ENCODE data around the gene CD9.

Gene CD9

GRCh38 chr12:6241495-6241894 lies 41.3 kb downstream of the CD9 start:
- no peak for DNase-seq
- Mint-ChIP-seq H3K4me3 (no peak overlapping the region), H3K36me3 (no peaks in the 10 kb centered on the region), H3K27ac (no peak overlapping the region), H3K9me3 (no peaks in the 10 kb centered on the region), H3K4me1 (no peaks in the 10 kb centered on the region), H3K27me3 (peaks cover 22% of the 10 kb centered on the region)
- CTCF ChIA-PET = interaction anchor here (0.9 kb wide), 1 partner anchor 37 kb away, joined by 3 read pairs; no protein-coding TSS in a partner anchor

- Mint-ChIP-seq H3K27me3 (peaks cover 20% of the 10 kb centered on the region), H3K4me3 (no peak overlapping the region), H3K36me3 (no peaks in the 10 kb centered on the region), H3K27ac (no peak overlapping the region), H3K9me3 (no peaks in the 10 kb centered on the region), H3K4me1 (no peaks in the 10 kb centered on the region)
- CTCF ChIA-PET = no interaction called here
- no peak for DNase-seq
Measured at GRCh38 chr12:6249580-6249979, 49.4 kb downstream of the CD9 start.

DNA sequence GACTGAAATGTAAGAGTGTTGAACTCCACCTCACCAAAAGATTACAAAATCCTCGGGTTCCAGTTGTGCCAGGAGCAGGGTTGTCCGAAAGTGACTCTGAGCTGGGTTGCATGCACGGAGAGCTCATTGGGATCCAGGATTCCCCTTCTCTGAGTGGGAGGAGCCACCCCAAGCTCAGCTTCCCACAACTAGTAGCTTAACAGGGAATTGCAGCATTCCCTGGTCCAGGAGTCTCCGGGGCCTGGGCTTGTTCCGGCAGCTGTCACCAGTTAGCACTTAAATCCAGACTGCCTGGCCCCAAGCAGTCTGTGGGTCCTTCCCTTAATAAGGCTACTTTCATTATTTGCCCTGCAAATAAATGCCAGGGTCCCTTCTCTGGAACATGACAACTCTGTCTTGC lies 50.1 kb downstream of the CD9 start:
- Mint-ChIP-seq H3K4me3 (no peak overlapping the region), H3K36me3 (no peaks in the 10 kb centered on the region), H3K4me1 (no peaks in the 10 kb centered on the region), H3K9me3 (no peaks in the 10 kb centered on the region), H3K27me3 (peaks cover 21% of the 10 kb centered on the region), H3K27ac (no peak overlapping the region)
- CTCF ChIA-PET = no interaction called here
- no peak for DNase-seq

- Mint-ChIP-seq H3K27me3 (peaks cover 27% of the 10 kb centered on the region), H3K4me1 (no peaks in the 10 kb centered on the region), H3K27ac (no peak overlapping the region), H3K36me3 (no peaks in the 10 kb centered on the region), H3K4me3 (no peak overlapping the region), H3K9me3 (no peaks in the 10 kb centered on the region)
- CTCF ChIA-PET = no interaction called here
- no peak for DNase-seq
Measured at GRCh38 chr12:6253278-6253677, 53.1 kb downstream of the CD9 start.

DNA sequence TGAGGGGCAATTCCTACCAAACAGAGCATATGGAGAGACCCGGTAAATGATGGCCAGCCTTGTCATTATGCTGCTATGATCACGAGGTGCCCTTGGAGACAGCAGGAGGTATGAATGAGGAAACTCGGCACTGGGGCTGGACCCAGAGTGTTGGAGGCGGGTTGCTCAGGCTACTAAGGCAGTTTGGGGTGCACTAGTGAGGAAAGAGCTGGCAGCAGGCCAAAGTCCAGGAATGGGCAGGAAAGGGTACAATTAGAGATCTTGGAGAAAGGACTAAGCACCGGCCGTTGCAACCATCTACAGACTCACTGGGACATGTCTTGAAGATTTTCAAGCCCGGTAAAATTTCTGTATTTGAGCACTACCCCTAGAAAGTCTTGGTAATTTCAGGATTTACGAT lies 54.3 kb downstream of the CD9 start:
- CTCF ChIA-PET = no interaction called here
- no peak for DNase-seq
- Mint-ChIP-seq H3K36me3 (no peaks in the 10 kb centered on the region), H3K9me3 (no peaks in the 10 kb centered on the region), H3K4me1 (no peaks in the 10 kb centered on the region), H3K4me3 (no peak overlapping the region), H3K27ac (no peak overlapping the region), H3K27me3 (peaks cover 21% of the 10 kb centered on the region)

DNA sequence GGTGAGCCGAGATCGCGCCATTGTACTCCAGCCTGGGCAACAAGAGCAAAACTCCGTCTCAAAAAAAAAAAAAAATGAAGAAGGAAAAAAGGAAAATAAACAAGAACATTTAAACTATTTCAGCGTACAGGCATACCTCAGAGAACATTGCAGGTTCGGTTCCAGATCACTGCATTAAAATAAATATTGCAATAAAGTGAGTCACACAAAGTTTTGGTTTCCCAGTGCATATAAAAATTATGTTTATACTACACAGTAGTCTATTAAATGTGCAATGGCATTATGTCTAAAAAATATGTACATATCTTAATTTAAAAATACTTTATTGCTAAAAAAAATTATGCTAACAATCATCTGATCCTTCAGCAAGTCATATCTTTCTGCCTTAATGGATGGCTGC lies 56.8 kb downstream of the CD9 start:
- Mint-ChIP-seq H3K27ac (no peak overlapping the region), H3K36me3 (no peaks in the 10 kb centered on the region), H3K4me1 (no peaks in the 10 kb centered on the region), H3K27me3 (peaks cover 10% of the 10 kb centered on the region), H3K4me3 (no peak overlapping the region), H3K9me3 (no peaks in the 10 kb centered on the region)
- DNase-seq = no peak
- CTCF ChIA-PET = no interaction called here

DNA sequence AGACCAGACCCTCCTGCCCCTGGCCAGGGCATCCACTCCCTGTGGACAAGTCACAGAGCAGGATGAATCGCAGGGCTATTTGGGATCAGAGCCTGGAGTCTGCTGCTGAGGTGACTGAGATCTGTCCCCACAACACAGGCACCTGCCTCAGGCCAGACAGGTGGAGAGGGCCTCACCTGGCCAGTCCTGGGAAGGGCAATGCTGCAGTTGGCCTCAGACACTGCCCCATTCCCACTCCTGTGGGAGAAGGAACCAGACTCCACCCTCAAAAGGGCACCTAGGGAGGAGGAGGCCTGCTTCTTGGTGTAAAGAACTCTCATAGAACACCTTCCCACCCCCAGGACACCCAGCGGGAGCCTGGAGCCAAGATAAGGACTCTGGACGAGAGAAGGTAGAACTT lies 62.0 kb downstream of the CD9 start:
- CTCF ChIA-PET = interaction anchor here (1.8 kb wide), 1 partner anchor 16 kb away, joined by 5 read pairs; no protein-coding TSS in a partner anchor
- Mint-ChIP-seq H3K27ac (no peak overlapping the region), H3K27me3 (peaks cover 11% of the 10 kb centered on the region), H3K4me1 (no peaks in the 10 kb centered on the region), H3K36me3 (no peaks in the 10 kb centered on the region), H3K9me3 (no peaks in the 10 kb centered on the region), H3K4me3 (no peak overlapping the region)
- no peak for DNase-seq

GRCh38 chr12:6262623-6263022 lies 62.4 kb downstream of the CD9 start:
- Mint-ChIP-seq H3K27ac (no peak overlapping the region), H3K4me3 (no peak overlapping the region), H3K4me1 (no peaks in the 10 kb centered on the region), H3K27me3 (peaks cover 11% of the 10 kb centered on the region), H3K36me3 (no peaks in the 10 kb centered on the region), H3K9me3 (no peaks in the 10 kb centered on the region)
- CTCF ChIA-PET = no interaction called here
- DNase-seq = no peak

- H3K4me3 Mint-ChIP-seq = no peak overlapping the region
- no peak for DNase-seq
- H3K9me3 Mint-ChIP-seq = no peaks in the 10 kb centered on the region
- no peaks in the 10 kb centered on the region for H3K4me1 Mint-ChIP-seq
- CTCF ChIA-PET = interaction anchor here (0.7 kb wide), 1 partner anchor 59 kb away, joined by 3 read pairs; no protein-coding TSS in a partner anchor
- H3K36me3 Mint-ChIP-seq = no peaks in the 10 kb centered on the region
- peaks cover 11% of the 10 kb centered on the region for H3K27me3 Mint-ChIP-seq
- no peak overlapping the region for H3K27ac Mint-ChIP-seq
Measured at GRCh38 chr12:6263931-6264330, 63.7 kb downstream of the CD9 start.

- H3K9me3 Mint-ChIP-seq = no peaks in the 10 kb centered on the region
- CTCF ChIA-PET = no interaction called here
- H3K27ac Mint-ChIP-seq = no peak overlapping the region
- no peaks in the 10 kb centered on the region for H3K4me1 Mint-ChIP-seq
- DNase-seq = no peak
- H3K4me3 Mint-ChIP-seq = no peak overlapping the region
- peaks cover 11% of the 10 kb centered on the region for H3K27me3 Mint-ChIP-seq
- no peaks in the 10 kb centered on the region for H3K36me3 Mint-ChIP-seq
Measured at GRCh38 chr12:6264402-6265037, 64.3 kb downstream of the CD9 start.

DNA sequence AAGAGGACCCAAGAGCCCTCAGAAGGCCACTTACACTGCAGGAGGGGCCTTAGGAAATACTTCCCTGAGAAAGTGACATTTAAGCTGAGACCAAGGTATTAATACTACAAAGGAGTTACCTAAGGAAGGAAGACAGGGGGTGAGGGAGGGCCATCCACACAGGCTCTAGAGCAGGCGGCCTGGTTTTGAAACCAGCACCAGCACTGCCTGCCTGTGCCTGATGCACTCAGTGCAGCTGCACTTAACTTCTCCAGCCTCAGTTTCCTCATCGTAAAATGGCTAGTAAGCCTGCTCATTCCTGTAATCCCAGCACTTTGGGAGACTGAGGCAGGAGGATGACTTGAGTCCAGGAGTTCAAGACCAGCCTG lies 64.8 kb downstream of the CD9 start:
- Mint-ChIP-seq H3K4me3 (no peak overlapping the region), H3K27me3 (peaks cover 11% of the 10 kb centered on the region), H3K36me3 (no peaks in the 10 kb centered on the region), H3K27ac (no peak overlapping the region), H3K9me3 (no peaks in the 10 kb centered on the region), H3K4me1 (no peaks in the 10 kb centered on the region)
- DNase-seq = no peak
- CTCF ChIA-PET = interaction anchor here (0.6 kb wide), 1 partner anchor 11 kb away, joined by 4 read pairs; no protein-coding TSS in a partner anchor

DNA sequence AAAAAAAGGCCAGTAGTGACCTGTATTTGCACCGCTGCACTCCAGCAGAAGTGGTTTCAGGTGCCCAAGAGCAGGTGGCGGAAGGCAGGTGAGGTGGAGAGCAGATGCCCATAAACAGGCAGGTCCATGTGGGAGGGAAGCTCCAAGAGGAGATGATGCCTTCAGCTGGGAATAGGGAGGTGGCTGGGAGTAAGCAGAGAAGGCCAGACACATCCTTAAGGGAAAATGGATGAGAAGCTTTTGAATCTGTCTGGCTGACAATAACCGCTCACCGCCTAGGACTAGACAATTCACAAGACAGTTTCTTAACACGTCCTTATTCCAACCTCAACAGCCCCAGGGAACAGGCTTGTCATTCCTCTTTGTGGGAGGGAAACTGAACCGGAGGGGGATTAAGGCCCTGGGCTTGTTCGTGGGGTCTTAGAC lies 66.4 kb downstream of the CD9 start:
- H3K36me3 Mint-ChIP-seq = no peaks in the 10 kb centered on the region
- no peak for DNase-seq
- no peak overlapping the region for H3K27ac Mint-ChIP-seq
- CTCF ChIA-PET = no interaction called here
- H3K4me1 Mint-ChIP-seq = no peaks in the 10 kb centered on the region
- no peak overlapping the region for H3K4me3 Mint-ChIP-seq
- H3K9me3 Mint-ChIP-seq = no peaks in the 10 kb centered on the region
- peaks cover 11% of the 10 kb centered on the region for H3K27me3 Mint-ChIP-seq

GRCh38 chr12:6266971-6267721 lies 66.9 kb downstream of the CD9 start:
- Mint-ChIP-seq H3K36me3 (no peaks in the 10 kb centered on the region), H3K4me1 (no peaks in the 10 kb centered on the region), H3K9me3 (no peaks in the 10 kb centered on the region), H3K27me3 (peaks cover 12% of the 10 kb centered on the region), H3K4me3 (no peak overlapping the region), H3K27ac (no peak overlapping the region)
- CTCF ChIA-PET = interaction anchor here (1.2 kb wide), 1 partner anchor 11 kb away, joined by 4 read pairs; no protein-coding TSS in a partner anchor
- DNase-seq = no peak

DNA sequence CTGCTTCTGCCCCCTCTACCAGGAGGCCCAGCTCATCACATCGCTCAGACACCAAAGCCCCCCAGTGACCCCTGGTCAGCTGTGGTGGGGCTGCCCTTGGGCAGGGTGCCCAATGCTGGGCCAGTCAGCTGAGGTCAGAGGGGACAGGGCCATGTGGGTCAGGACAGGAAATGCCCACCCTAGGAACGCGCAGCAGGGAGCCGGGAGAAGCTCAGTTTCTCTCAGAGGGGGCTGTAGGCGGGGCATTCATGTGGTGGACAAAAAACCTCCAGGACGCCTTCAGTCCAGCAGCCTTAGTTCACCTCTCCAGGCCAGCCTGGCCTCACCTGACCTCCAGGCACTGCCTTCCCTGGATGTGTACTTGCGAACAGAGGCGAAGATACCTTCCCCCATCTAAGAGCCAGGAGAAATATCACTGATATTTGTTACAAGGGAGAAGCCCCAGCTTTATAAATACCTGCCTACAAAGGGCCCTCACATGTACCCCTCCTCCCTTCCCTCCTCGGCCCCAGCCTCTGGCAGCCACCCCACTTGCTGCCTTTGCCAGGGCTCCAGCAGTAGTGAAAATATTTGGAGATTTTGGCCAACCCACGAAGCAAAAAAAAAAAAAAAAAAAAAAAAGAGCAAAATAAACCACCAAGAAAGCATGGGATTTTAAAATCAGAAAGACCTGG lies 68.4 kb downstream of the CD9 start:
- no peak for DNase-seq
- no peak overlapping the region for H3K4me3 Mint-ChIP-seq
- H3K4me1 Mint-ChIP-seq = no peaks in the 10 kb centered on the region
- H3K9me3 Mint-ChIP-seq = no peaks in the 10 kb centered on the region
- CTCF ChIA-PET = interaction anchor here (0.6 to 1.7 kb wide), 2 partner anchors 16 to 53 kb away, joined by 3 to 4 read pairs; no protein-coding TSS in a partner anchor
- H3K27ac Mint-ChIP-seq = no peak overlapping the region
- H3K36me3 Mint-ChIP-seq = no peaks in the 10 kb centered on the region
- H3K27me3 Mint-ChIP-seq = peaks cover 16% of the 10 kb centered on the region
